ENCODE measurements around the gene TRPM2.
A peak's percentile ranks its signal among the peaks of the same experiment; 100 is the strongest.

Gene TRPM2

DNA sequence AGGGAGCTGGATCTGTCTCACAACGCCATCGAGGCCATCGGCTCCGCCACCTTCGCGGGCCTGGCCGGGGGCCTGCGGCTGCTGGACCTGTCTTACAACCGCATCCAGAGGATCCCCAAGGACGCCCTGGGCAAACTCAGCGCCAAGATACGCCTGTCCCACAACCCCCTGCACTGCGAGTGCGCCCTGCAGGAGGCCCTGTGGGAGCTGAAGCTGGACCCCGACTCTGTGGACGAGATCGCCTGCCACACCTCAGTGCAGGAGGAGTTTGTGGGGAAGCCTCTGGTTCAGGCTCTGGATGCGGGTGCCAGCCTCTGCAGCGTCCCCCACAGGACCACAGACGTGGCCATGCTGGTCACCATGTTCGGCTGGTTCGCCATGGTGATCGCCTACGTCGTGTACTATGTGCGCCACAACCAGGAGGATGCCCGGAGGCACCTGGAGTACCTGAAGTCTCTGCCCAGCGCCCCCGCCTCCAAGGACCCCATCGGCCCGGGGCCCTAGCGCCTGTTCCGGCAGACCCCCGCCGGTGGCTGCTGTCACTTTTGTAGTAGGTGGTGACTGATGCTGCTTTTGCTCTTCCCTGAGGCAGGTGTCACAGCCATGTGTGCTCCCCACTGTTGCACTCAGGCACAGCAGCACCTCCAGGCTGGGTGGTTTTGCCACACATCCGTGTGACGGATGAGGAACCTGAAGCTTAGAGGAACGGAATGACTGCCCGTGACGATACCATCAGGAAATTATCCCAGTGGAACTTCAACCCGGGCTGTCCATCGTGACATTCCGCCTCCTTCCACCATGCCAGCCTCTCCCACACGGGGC is 103.7 kb downstream of the TRPM2 start:
- H3K4me3 ChIP-seq (ENCODE audit: low read depth, low read length): no peak overlapping the region
- DNase-seq (ENCODE audit: low read depth): no peak
- no peak for TF ChIP-seq MYC (IDR thresholded peaks at IDR 0.05; ENCODE audit: low read depth, low read length)
- TF ChIP-seq, protein P1, sequence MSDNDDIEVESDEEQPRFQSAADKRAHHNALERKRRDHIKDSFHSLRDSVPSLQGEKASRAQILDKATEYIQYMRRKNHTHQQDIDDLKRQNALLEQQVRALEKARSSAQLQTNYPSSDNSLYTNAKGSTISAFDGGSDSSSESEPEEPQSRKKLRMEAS (IDR thresholded peaks at IDR 0.05; ENCODE audit: low read depth, low read length): no peak
- TF ChIP-seq, protein P2, sequence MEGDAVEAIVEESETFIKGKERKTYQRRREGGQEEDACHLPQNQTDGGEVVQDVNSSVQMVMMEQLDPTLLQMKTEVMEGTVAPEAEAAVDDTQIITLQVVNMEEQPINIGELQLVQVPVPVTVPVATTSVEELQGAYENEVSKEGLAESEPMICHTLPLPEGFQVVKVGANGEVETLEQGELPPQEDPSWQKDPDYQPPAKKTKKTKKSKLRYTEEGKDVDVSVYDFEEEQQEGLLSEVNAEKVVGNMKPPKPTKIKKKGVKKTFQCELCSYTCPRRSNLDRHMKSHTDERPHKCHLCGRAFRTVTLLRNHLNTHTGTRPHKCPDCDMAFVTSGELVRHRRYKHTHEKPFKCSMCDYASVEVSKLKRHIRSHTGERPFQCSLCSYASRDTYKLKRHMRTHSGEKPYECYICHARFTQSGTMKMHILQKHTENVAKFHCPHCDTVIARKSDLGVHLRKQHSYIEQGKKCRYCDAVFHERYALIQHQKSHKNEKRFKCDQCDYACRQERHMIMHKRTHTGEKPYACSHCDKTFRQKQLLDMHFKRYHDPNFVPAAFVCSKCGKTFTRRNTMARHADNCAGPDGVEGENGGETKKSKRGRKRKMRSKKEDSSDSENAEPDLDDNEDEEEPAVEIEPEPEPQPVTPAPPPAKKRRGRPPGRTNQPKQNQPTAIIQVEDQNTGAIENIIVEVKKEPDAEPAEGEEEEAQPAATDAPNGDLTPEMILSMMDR (IDR thresholded peaks at IDR 0.05; ENCODE audit: low read depth, low read length): no peak
- TF ChIP-seq POLR2A (IDR thresholded peaks at IDR 0.05; ENCODE audit: extremely low read depth, insufficient read length): no peak

DNA sequence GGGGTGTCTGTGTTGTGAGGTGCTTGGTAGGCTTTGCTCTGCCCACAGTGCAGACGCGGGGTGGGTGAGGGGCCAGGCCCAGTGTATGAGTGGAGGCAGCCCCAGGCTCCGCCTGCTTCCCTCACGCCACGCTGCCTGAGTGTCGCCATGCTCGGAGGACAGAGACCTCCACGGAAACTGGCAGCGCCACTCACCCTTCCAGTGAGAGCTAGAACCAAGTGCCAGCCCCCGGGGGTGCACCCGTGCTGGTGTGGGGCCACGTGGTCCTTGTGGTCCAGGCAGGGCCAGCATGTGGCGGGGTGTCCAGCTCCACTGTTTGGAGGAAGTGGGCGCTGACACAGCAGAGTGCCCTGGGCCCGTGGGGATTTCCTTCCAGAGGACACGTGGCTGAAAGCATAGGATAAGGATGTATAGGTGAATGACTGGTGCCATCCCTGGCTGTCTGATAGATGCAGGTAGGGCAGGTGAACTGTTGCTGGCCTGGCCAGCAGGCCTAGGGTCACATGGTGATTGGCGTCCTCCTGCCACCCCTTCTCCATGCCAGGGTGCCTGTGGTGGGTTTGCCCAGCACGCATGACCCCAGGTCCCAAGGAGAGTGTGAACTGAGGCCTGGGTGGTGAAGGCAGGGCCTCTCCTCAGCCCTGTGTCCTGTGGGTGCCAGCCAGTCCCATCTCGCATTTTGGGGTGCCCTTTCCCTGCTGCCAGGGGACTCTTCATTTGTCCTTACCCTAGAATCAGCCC is 105.7 kb downstream of the TRPM2 start:
- TF ChIP-seq POLR2A (IDR thresholded peaks at IDR 0.05; ENCODE audit: extremely low read depth, insufficient read length): no peak
- TF ChIP-seq, protein P1 (IDR thresholded peaks at IDR 0.05; ENCODE audit: low read depth, low read length): 0 out of 2 replicates have a peak, but pooled peaks have one; percentile 10
- H3K4me3 ChIP-seq (ENCODE audit: low read depth, low read length): no peak overlapping the region
- no peak for DNase-seq (ENCODE audit: low read depth)

DNA sequence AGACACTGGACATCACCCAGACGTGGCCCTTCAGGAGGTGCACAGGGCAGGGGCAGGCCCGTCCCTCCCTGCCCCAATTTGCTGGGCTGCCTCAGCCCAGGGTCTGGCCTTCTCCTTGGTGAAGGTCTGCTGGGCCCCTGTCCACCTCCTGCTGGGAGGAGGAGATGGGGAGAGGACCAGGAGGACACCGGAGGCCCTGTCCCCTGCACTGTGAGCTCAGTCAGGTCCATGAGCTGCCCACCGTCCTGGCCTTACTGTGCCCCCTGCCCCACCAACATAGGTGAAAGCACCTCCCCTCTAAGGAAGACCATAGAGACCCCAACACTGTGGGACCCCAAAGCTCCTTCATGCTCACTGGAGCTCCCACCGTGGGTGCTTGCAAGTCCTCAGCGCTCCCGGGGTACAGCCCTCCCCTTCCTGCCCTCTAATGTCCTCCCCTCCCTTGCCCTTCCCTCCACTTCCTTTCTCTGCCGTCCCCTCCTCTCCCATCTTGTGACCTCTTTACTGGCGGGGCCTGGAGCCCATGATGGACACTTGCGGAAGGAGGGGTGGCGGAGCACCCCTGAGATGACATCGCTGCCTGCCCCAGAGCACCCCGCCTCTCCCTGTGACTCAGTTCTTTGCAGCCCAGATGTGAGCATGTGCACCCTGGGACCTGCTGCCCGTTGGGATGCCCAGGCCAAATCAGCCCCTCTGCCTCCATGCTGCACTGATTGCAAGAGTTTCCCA is 106.5 kb downstream of the TRPM2 start:
- TF ChIP-seq, protein P2 (IDR thresholded peaks at IDR 0.05; ENCODE audit: low read depth, low read length): no peak
- TF ChIP-seq, protein P1 (IDR thresholded peaks at IDR 0.05; ENCODE audit: low read depth, low read length): no peak
- TF ChIP-seq MYC (IDR thresholded peaks at IDR 0.05; ENCODE audit: low read depth, low read length): no peak
- no peak for TF ChIP-seq POLR2A (IDR thresholded peaks at IDR 0.05; ENCODE audit: extremely low read depth, insufficient read length)
- DNase-seq (ENCODE audit: low read depth): no peak
- no peak overlapping the region for H3K4me3 ChIP-seq (ENCODE audit: low read depth, low read length)

DNA sequence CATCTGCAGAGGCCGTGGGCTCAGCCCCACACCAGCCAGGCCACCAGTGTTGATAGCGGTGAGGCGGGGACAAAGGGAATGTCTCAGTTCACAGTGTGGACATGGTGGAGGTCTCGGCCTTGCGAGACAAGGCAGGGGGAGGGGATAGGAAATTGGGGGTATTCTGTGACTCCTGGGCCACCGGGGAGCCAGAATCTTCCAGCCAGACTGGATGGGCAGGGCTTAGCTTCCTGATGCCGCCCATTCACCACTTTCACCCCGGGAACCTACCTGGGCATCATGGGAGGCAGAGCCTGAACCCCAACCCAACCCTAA is 107.0 kb downstream of the TRPM2 start:
- TF ChIP-seq MYC (IDR thresholded peaks at IDR 0.05; ENCODE audit: low read depth, low read length): no peak
- TF ChIP-seq, protein P2 (IDR thresholded peaks at IDR 0.05; ENCODE audit: low read depth, low read length): no peak
- TF ChIP-seq, protein P1 (IDR thresholded peaks at IDR 0.05; ENCODE audit: low read depth, low read length): no peak
- TF ChIP-seq POLR2A (IDR thresholded peaks at IDR 0.05; ENCODE audit: extremely low read depth, insufficient read length): no peak
- DNase-seq (ENCODE audit: low read depth): no peak
- H3K4me3 ChIP-seq (ENCODE audit: low read depth, low read length): no peak overlapping the region

DNA sequence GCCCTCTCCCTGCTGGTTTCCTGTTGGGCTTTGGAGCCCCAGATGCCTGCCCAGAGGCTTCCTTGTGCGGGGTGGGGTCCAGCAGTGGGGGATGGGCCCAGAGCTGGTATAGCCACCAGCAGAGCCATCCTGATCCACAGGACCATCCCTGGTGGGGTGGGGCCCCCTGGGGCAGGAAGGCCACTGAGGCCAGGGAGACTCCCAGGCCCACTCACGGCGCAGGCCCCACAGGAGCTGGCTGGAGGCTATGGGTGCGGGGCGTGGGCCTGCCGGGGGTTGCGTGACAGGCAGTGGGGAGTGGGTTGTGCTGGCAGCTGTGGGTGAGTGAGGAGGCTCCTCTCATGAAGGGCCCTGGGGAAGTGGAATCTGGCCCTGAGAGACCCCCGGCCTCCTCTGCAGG is 107.6 kb downstream of the TRPM2 start:
- DNase-seq (ENCODE audit: low read depth): no peak
- TF ChIP-seq POLR2A (IDR thresholded peaks at IDR 0.05; ENCODE audit: extremely low read depth, insufficient read length) (no peak), MYC (IDR thresholded peaks at IDR 0.05; ENCODE audit: low read depth, low read length) (no peak)
- TF ChIP-seq, protein P1 (IDR thresholded peaks at IDR 0.05; ENCODE audit: low read depth, low read length): no peak
- TF ChIP-seq, protein P2 (IDR thresholded peaks at IDR 0.05; ENCODE audit: low read depth, low read length): no peak
- H3K4me3 ChIP-seq (ENCODE audit: low read depth, low read length): no peak overlapping the region

Data from NB4 (cell line).